Endothelial cell of umbilical vein (primary cell): ENCODE results near the gene ASTE1.

Experiments used
- POLR2A ChIP-seq: IDR thresholded peaks from 2 replicates; pipeline ENCODE4 v1.6.1; 2012; ENCODE audit warnings: low read depth, mild to moderate bottlenecking, control low read depth, low read length
- TF ChIP-seq, protein P1 (sequence below), 2 donors: IDR thresholded peaks; 1 replicate in 1 of 2; 2 replicates in 1 of 2; pipeline ENCODE4 v1.5.1; 2011; ENCODE audit warnings: low read length in 2 of 2, mild to moderate bottlenecking in 2 of 2, moderate library complexity in 2 of 2, control low read depth in 1 of 2, inconsistent platforms in 1 of 2, low read depth in 1 of 2; ENCODE audit not compliant: insufficient read depth in 1 of 2; ENCODE audit errors: extremely low read depth in 1 of 2

DNA sequence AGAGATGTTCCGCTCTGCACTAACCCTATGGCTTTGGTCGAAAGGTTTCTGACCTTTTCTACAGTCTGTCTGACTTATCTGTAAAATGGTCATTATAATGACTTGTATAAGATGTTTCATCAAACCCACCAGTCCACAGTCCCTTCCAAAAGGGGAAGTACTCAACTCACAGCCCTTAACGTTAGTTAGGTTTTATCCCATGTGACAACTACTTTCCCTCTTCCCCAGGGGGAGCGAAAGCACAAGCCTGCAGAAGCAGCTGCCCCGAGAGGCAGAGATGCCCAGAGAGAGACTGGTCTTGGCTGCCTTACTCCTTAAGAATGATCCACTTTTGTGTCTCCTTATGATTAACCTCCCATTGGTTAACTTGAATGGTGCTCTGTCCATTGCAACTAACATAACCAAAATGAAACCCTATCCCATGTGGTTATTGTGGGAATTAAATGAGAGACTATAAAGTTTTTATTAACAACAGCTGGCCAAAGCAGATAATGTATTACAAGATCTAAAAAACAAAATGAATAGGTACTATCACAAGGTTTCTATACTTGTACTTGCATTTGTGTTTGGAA, 6.4 kb downstream of the ASTE1 start:
- TF ChIP-seq, protein P1, sequence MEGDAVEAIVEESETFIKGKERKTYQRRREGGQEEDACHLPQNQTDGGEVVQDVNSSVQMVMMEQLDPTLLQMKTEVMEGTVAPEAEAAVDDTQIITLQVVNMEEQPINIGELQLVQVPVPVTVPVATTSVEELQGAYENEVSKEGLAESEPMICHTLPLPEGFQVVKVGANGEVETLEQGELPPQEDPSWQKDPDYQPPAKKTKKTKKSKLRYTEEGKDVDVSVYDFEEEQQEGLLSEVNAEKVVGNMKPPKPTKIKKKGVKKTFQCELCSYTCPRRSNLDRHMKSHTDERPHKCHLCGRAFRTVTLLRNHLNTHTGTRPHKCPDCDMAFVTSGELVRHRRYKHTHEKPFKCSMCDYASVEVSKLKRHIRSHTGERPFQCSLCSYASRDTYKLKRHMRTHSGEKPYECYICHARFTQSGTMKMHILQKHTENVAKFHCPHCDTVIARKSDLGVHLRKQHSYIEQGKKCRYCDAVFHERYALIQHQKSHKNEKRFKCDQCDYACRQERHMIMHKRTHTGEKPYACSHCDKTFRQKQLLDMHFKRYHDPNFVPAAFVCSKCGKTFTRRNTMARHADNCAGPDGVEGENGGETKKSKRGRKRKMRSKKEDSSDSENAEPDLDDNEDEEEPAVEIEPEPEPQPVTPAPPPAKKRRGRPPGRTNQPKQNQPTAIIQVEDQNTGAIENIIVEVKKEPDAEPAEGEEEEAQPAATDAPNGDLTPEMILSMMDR (IDR thresholded peaks at IDR 0.05; ENCODE audit: extremely low read depth in 1 of 2, insufficient read depth in 1 of 2, low read depth in 1 of 2, low read length in 2 of 2) = no peak
- no peak for TF ChIP-seq POLR2A
